ENCODE results near the gene PDSS2. TPM values are rescaled to one million over a fixed set of nuclear protein-coding genes. Genes with fewer than 3 reads are reported as not detected.
A peak's percentile ranks its signal among the peaks of the same experiment; 100 is the strongest.

PDSS2 gene
- total RNA-seq, 4 donors from 2014 or later = 18.6 to 32.3 (median 25.6) TPM

DNA sequence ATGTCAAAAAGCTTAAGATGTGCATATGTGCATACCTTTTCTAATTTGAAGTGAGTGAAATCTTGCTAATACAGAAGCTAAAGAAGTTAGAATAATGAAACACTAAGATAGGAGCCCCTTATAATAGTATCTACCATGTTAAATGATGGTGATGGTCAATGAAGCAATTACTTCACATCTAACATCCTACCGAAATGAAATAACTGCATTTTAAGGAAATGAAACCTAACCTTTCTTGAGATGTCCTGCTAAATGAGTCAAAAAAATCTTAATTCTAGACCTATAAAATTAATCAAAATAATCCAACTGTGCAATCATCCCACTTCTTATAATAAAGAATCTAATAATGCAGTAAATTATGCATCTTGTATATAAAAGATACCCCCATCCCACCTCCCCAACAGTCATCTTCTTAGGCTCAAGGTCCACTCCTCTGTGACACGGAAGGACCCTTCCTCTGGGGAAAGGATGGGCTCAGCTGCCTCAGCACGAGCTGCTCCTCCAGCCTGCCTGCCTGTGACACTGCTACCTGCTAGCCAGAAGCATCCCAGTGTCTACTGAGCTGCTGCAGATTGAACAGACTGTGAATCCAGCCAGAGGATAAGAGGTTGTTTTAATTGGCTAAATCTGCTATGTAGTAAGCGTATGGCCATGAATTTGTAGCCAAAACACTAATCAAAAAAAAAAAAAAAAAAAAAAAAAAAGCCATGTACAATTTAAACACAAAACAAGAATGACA, 214.5 kb downstream of the PDSS2 start:
- WGBS, 2 donors = 84% methylated on average over 4 of the region's 4 CpGs
- Histone ChIP-seq H3K9me3 (no peaks in the 10 kb centered on the region), H3K36me3 (no peaks in the 10 kb centered on the region), H3K27me3 (no peaks in the 10 kb centered on the region), H3K27ac (no peak overlapping the region), H3K4me3 (replicated peaks in 1 of 3) (no peak overlapping the region), H3K4me1 (peaks cover 22 to 26% of the 10 kb centered on the region in 2 donors)
- no peak for TF ChIP-seq POLR2A (IDR thresholded peaks at IDR 0.05)
- TF ChIP-seq, protein P1, sequence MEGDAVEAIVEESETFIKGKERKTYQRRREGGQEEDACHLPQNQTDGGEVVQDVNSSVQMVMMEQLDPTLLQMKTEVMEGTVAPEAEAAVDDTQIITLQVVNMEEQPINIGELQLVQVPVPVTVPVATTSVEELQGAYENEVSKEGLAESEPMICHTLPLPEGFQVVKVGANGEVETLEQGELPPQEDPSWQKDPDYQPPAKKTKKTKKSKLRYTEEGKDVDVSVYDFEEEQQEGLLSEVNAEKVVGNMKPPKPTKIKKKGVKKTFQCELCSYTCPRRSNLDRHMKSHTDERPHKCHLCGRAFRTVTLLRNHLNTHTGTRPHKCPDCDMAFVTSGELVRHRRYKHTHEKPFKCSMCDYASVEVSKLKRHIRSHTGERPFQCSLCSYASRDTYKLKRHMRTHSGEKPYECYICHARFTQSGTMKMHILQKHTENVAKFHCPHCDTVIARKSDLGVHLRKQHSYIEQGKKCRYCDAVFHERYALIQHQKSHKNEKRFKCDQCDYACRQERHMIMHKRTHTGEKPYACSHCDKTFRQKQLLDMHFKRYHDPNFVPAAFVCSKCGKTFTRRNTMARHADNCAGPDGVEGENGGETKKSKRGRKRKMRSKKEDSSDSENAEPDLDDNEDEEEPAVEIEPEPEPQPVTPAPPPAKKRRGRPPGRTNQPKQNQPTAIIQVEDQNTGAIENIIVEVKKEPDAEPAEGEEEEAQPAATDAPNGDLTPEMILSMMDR (IDR thresholded peaks at IDR 0.05) = no peak
- intact Hi-C loops (cut with DNase I) = no loop called here
- no peak for DNase-seq

DNA sequence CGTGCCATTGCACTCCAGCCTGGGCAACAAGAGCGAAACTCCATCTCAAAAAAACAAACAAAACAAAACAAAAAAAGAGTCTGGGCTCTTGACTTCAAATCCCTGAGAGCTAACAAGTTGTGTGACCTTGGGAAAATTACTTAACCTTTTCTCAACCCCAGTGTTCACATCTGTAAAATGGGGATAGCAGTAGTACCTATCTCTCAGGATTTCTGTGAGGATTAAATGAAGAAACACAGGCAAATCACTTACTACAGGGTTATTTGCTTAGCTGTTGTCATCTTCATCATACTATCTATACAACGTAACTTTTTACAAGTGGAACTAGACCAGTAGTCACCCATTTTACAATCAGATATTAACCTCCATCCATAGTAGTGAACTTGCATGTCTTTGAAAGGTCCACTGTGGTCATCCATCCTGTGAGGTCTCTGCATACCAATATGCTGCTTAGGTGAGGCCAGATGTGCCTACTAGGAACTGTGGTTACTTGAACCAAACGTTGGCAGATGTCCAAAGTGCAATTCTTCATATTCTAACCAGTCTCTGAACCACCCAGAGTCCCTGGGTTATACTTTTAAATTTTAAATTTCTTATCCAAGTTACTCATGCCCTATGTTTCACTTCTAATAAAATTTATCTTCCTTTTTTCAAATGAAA, 215.2 kb downstream of the PDSS2 start:
- TF ChIP-seq, protein P1 (IDR thresholded peaks at IDR 0.05) = no peak
- TF ChIP-seq POLR2A (IDR thresholded peaks at IDR 0.05) = no peak
- intact Hi-C loops (cut with DNase I) = no loop called here
- DNase-seq = no peak
- H3K4me1 ChIP-seq = peaks cover 22 to 26% of the 10 kb centered on the region in 2 donors
- H3K27ac ChIP-seq = no peak overlapping the region
- 79 to 80% methylated on average over 4 of the region's 4 CpGs for WGBS, 2 donors
- H3K36me3 ChIP-seq = no peaks in the 10 kb centered on the region
- H3K4me3 ChIP-seq (replicated peaks in 1 of 3) = no peak overlapping the region
- no peaks in the 10 kb centered on the region for H3K27me3 ChIP-seq
- H3K9me3 ChIP-seq = no peaks in the 10 kb centered on the region

DNA sequence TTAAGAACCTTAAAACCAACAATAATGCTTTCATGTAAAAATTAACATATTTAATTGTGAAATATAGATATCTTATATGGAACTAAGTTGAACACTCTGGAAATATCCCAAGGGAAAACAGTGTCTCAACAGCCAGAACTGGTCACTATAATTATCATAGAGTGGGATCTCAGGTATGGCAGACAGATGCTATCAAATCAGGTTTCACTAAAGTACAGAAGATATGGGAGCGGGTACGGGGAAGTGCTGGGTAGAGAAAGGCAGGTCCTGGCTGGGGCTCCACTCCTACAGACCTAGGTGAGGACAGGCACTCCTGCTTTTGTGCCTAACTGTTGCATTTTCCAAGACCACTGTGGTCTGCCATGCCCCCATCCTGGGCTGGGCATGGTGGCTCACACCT, 215.9 kb downstream of the PDSS2 start:
- no peak for TF ChIP-seq POLR2A (IDR thresholded peaks at IDR 0.05)
- TF ChIP-seq, protein P1 (IDR thresholded peaks at IDR 0.05) = no peak
- Histone ChIP-seq H3K27me3 (no peaks in the 10 kb centered on the region), H3K9me3 (no peaks in the 10 kb centered on the region), H3K27ac (peak overlapping the region in 2 of 3 donors; percentile 38 to 70), H3K4me3 (replicated peaks in 1 of 3) (no peak overlapping the region), H3K36me3 (no peaks in the 10 kb centered on the region), H3K4me1 (peaks cover 22 to 26% of the 10 kb centered on the region in 2 donors)
- DNase-seq = no peak
- intact Hi-C loops (cut with DNase I) = no loop called here
- WGBS, 2 donors = 89 to 96% methylated on average over 2 of the region's 2 CpGs

DNA sequence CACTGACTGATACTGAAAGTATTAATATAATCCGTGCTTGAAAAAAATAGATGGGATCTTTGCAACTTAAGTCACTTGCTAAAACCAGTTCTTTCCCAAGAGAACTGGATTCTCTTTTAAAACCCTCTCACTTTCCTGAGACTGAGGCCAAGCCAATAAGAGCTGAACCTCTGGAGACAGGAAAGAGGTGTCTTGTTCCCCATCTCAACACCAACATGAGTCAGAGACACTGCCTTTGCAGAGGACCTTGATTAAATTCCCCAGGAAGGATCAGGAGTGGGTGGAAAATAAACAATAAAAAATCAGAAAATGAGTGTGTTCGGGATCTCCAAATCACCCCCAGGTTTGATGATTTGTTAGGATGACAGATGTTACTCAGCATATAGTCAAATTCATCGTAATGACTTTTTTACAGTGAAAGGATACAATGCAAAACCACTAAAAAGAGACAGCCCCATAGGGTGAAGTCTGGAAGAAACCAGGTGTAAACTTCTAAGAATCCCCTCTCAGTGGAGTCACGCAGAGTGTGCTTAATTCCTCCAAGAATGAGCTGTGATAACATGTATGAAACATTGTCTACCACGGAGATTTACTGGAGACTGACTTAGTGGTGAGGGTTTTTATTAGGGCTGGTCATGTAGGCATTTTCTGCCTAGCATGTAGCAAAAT, 221.2 kb downstream of the PDSS2 start:
- Histone ChIP-seq H3K9me3 (no peaks in the 10 kb centered on the region), H3K27ac (peak overlapping the region in 1 of 3 donors; percentile 3), H3K36me3 (no peaks in the 10 kb centered on the region), H3K27me3 (no peaks in the 10 kb centered on the region), H3K4me3 (replicated peaks in 1 of 3) (no peak overlapping the region), H3K4me1 (peaks cover 22 to 26% of the 10 kb centered on the region in 2 donors)
- WGBS, 2 donors = 82 to 88% methylated on average over 5 of the region's 5 CpGs
- no peak for DNase-seq
- TF ChIP-seq POLR2A (IDR thresholded peaks at IDR 0.05) = no peak
- TF ChIP-seq, protein P1 (IDR thresholded peaks at IDR 0.05) = no peak
- intact Hi-C loops (cut with DNase I) = loop anchor here (10.0 kb wide), 1 partner anchor 213 kb away; the partner anchor contains the start of gene MTRES1
